H54 (cell line): ENCODE data around the gene LPAR1.
A peak's percentile ranks its signal among the peaks of the same experiment; 100 is the strongest.

ENCODE experiments used
- DNase-seq: peaks from one replicate; pipeline ENCODE4 v3.0.0; 2011; ENCODE audit warnings: low spot score, mixed read lengths; ENCODE audit not compliant: insufficient read length
- FAIRE-seq: peaks from 3 replicates; lab custom pipeline; 2011; peaks lifted over from hg19 to GRCh38; lab: Jason Lieb, UNC
- POLR2A ChIP-seq: IDR thresholded peaks from 2 replicates; pipeline ENCODE4 v1.6.1; 2011; ENCODE audit warnings: low read depth, mild to moderate bottlenecking, low read length

Gene LPAR1

GRCh38 chr9:111038331-111039230 lies at the start of gene LPAR1:
TSS of gene LPAR1 (minus strand) at chr9:111038470. CDS start at chr9:110972117, 66,353 bp downstream.
- DNase-seq (peak; percentile 28), FAIRE-seq (no peak)

GRCh38 chr9:111078391-111079038 lies 40.2 kb upstream of the LPAR1 start:
- FAIRE-seq (peak; percentile 52), DNase-seq (no peak)

More at GRCh38 chr9:111038331-111039230, at the start of gene LPAR1:
- TF ChIP-seq POLR2A: no peak

GRCh38 chr9:111076519-111076918 lies 38.2 kb upstream of the LPAR1 start:
- no peak for FAIRE-seq

More at GRCh38 chr9:111078391-111079038, 40.2 kb upstream of the LPAR1 start:
- no peak for TF ChIP-seq POLR2A

GRCh38 chr9:111076042-111076441 lies 37.8 kb upstream of the LPAR1 start:
- no peak for DNase-seq
- no peak for FAIRE-seq
- TF ChIP-seq POLR2A: no peak

More at GRCh38 chr9:111076519-111076918, 38.2 kb upstream of the LPAR1 start:
- DNase-seq: no peak
- no peak for TF ChIP-seq POLR2A

- TF ChIP-seq POLR2A: no peak
- FAIRE-seq: no peak
- no peak for DNase-seq
These were observed 36.1 kb upstream of the LPAR1 start for GRCh38 chr9:111074395-111074794.

GRCh38 chr9:111069183-111069582 lies 30.9 kb upstream of the LPAR1 start:
- no peak for FAIRE-seq
- no peak for TF ChIP-seq POLR2A

GRCh38 chr9:111068771-111069170 lies 30.5 kb upstream of the LPAR1 start:
- no peak for DNase-seq
- FAIRE-seq: no peak
- no peak for TF ChIP-seq POLR2A

More at GRCh38 chr9:111069183-111069582, 30.9 kb upstream of the LPAR1 start:
- DNase-seq: no peak

- no peak for DNase-seq
- FAIRE-seq: no peak
- no peak for TF ChIP-seq POLR2A
These were observed 30.1 kb upstream of the LPAR1 start for GRCh38 chr9:111068383-111068730.

- TF ChIP-seq POLR2A: no peak
- FAIRE-seq (no peak), DNase-seq (no peak)
These were observed 28.2 kb upstream of the LPAR1 start for GRCh38 chr9:111066468-111066867.

GRCh38 chr9:111065414-111065813 lies 27.1 kb upstream of the LPAR1 start:
- DNase-seq (no peak), FAIRE-seq (no peak)
- no peak for TF ChIP-seq POLR2A

- FAIRE-seq (no peak), DNase-seq (no peak)
- TF ChIP-seq POLR2A: no peak
These were observed 26.0 kb upstream of the LPAR1 start for GRCh38 chr9:111064160-111064837.

- TF ChIP-seq POLR2A: no peak
- no peak for DNase-seq
- FAIRE-seq: no peak
These were observed 25.1 kb upstream of the LPAR1 start for GRCh38 chr9:111063332-111063731.

- DNase-seq (no peak), FAIRE-seq (peak; percentile 20)
- no peak for TF ChIP-seq POLR2A
These were observed 19.9 kb upstream of the LPAR1 start for GRCh38 chr9:111058166-111058565.

GRCh38 chr9:111056538-111056937 lies 18.3 kb upstream of the LPAR1 start:
- DNase-seq (no peak), FAIRE-seq (no peak)
- no peak for TF ChIP-seq POLR2A

- TF ChIP-seq POLR2A: no peak
- FAIRE-seq (peak; percentile 82), DNase-seq (no peak)
These were observed 14.5 kb upstream of the LPAR1 start for GRCh38 chr9:111052791-111053190.
